Activated T-cell treated with anti-CD3 and anti-CD28 coated beads for 4 hours (primary cell): ENCODE data around the gene SURF6.
"Not testable (repeated sequence)": the region's sequence is repeated elsewhere in the genome, so short reads cannot be mapped to it uniquely, and the experiment has no call there.

Experiments
- DNase-seq: peaks from one replicate; pipeline ENCODE4 v3.0.0-alpha.2; 2020

Gene SURF6

DNA sequence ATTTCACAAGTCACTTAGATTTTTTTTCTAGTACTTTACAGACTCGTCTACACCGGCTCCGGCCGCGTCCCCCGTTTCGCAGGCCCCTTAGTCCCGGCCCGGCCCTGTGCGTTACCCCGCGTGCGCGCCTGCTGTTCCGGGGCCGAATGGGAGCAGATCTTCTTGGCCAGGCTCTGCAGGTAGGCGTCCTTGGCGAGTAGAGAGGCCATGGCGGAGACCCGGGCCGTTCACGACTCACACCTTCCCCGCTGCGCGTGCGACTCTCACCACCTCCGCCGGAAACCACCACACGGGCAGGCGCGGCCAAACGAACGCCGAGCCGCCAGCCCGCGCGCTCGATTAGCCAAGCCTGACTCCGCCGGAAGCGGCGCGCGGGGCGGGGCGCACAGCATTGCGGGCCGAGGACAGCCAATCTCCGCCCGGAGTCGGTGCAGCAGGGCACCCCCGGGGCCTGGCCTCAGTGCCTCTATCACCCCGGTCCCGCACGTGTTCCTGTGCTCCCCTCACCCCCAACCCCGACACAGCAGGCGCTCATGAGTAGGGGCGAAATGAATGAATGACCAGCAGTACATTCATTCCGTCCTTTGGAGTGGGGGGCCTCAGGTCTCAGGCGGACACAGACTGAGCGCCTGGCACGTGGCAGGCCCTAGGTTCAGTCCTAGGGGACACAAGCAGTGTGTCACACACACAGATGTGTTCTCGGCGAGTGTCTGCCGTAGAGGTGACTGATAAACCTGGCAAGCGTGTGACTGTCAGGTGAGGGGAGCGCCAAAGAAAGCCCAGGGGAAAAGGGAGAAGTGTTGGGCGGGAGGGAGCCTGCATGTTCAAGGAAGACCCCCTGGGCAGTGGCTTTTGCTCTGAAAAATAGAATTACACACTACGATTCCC lies at the start of gene SURF6:
Gene SURF6 (minus strand): TSS at position 265 of the 888 bp plus-strand sequence. CDS start 56 bp downstream, at position 209.
- peak; percentile 90 for DNase-seq

DNA sequence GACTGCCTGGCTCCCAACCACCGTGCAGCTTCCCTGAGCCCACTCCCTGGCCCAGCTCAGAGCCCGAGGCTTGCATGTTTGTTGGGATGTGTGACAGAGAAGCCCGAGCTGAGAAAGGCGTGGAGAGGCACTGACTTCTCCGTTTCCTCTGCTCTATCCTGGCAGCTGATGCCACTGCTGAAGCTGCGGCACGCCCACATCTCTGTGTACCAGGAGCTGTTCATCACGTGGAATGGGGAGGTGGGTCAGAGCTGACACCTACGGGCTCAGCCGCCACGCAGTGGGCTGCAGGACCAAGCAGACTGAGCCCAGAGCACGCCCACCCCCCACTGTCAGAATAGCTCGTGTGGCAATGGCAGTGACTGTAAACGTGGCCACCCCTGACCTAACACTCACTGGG lies 49.5 kb upstream of the SURF6 start:
- no peak for DNase-seq

DNA sequence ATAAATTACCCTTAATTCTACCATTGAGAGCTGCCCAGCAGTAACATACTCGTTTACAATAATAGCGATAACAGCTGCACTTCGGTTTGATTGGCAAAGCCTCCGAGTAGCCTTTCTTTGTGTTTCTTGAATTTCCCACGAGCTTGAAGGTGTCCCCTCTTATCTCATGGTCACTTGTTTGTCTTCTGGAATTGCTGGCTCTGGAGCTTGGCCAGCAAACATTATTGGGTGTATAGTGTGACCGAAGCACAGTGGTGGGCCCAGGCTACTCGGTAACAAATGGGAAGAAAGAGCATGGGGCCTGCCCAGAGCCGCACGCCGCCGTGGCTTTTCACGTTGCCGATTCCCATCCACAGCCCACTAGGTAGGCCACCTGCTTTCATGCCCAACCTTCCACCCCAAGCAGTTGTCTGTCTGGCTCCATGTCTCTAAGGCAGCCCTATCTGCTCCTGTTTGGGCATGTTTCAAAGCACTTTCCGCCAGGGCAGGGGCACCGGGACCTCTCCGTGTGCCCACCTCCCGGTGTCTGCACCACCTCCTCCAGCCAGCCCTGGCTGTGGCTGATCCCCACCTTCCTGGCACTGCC lies 48.8 kb upstream of the SURF6 start:
- DNase-seq: no peak

- no peak for DNase-seq
Observed at GRCh38 chr9:133383438-133383837, 47.5 kb upstream of the SURF6 start.

DNA sequence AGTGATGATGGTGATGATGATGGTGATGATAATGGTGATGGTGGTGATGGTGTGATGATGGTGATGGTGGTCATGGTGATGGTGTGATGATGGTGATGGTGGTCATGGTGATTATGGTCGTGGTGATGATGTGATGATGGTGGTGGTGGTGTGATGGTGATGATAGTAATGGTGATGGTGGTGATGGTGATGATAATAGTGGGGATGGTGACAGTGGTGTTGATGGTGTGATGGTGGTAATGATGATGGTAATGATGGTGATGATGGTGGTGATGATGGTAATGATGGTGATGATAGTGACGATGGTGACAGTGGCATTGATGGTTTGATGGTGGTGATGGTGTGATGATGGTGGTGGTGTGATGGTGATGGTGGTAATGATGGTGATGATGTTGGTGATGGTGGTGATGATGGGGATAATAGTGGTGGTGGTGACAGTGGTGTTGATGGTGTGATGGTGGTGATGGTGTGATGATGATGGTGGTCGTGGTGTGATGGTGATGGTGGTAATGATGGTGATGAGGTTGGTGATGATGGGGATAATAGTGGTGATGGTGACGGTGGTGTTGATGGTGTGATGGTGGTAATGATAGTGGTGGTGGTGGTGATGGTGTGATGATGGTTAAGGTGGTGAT lies 46.6 kb upstream of the SURF6 start:
- no peak for DNase-seq

- DNase-seq: no peak
Observed at GRCh38 chr9:133380734-133381133, 44.7 kb upstream of the SURF6 start.

DNA sequence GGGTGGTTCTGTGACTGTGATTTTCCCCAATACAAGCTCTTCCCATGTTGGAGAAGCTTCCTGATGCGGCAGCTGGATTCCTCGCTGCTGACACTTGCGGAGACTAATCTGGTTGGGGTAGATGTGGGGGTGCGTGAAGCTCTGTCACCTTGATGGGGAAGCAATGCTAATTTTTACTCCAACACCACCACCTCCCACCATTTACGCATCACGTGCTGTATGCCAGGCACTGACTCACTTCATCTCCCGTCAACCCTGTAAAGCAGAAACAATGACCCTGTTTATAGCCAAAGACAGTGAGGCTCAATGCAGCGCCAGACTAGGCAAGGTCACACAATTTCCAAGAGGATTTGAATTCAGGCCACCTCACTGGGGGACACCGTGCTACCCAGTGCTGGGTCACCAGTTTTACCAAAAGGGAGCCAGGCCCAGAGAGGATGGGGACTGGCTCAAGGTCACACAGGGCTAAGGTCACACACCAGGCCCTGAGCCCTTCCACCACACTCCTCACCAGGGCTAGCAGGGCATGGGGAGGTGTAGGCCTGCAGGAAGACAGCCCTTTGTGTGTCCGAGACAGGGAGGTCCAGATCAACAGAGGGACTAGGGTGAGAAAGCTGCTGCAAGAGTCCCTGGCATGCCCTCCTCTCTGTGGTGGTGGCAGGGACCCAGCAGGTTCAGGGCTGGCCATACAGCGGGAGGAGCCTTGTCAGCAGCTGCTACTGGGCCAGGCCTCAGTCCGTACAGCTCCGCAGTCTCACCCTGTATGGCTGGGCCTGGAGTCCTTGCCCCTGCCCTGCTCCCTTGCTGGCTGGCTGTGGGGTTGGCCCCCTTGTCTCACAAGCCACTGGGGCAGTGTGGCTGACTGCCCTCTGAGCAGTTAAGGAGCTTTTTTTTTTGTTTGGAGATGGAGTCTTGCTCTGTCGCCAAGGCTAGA lies 43.4 kb upstream of the SURF6 start:
- no peak for DNase-seq

GRCh38 chr9:133378408-133378962 lies 42.5 kb upstream of the SURF6 start:
- no peak for DNase-seq

DNA sequence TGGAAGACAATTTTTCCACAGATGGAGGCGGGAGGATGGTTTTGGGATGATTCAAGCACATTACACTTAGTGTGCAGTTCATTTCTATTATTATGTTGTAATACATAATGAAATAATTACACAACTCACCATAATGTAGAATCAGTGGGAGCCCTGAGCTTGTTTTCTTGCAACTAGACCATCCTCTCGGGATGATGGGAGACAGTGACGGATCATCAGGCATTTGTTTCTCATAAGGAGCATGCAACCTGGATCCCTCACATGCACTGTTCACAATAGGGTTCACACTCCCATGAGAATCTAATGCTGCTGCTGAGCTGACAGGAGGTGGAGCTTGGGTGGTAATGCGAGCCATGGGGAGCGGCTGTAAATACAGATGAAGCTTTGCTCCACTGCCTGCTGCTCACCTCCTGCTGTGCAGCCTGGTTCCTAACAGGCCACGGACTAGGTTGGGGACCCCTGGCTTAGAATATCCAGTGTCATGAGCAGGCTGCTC lies 41.8 kb upstream of the SURF6 start:
- DNase-seq: no peak

DNA sequence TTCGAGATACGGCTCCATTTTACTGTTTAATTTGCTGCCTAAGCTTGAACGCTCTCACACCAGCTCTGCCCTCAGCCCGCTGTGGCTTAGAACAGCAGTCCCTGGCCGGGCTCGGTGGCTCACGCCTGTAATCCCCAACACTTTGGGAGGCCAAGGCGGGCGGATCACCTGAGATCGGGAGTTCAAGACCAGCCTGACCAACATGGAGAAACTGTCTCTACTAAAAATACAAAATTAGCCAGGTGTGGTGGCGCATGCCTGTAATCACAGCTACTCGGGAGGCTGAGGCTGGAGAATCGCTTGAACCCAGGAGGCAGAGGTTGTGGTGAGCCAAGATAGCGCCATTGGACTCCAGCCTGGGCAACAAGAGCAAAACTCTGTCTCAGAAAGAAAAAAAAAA lies 41.3 kb upstream of the SURF6 start:
- DNase-seq: not testable (repeated sequence)

GRCh38 chr9:133375724-133376654 lies 40.0 kb upstream of the SURF6 start, which contains the start of the genes STKLD1 and SURF4:
Gene STKLD1 (plus strand): TSS chr9:133376366. CDS start chr9:133376474, 108 bp downstream.
Gene SURF4 (minus strand): TSS chr9:133376060. CDS start chr9:133375969, 91 bp downstream.
- DNase-seq: peak; percentile 91

DNA sequence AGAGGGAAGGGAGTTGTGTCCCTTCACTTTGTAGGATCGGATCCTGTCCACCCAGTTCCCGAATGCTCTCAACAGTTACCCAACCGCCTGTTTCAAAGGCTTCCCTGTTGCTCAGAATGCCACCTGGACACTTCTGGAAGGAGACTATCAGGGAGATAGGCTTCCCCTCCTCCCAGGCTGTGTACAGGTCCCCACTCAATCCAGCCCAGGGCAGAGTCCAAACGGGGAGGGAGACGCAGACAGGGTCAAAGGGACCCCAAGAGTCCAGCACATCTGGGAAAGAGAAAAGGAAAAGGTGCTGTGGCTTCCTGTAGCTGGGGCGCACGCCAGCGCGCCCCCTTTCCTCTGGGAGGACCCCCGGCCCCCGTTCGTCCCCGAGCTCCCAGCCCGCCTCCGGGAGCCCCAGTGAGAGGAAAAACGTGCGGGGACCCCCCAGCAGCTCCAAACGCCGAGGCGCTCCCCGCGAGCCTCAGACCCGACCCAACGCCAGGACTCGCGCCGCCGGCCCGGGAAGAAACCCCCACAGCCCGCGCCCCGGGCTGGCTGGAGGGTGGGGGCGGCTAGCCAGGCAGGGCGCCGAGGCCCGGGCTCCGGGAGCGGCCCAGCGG lies 39.2 kb upstream of the SURF6 start:
- no peak for DNase-seq

DNA sequence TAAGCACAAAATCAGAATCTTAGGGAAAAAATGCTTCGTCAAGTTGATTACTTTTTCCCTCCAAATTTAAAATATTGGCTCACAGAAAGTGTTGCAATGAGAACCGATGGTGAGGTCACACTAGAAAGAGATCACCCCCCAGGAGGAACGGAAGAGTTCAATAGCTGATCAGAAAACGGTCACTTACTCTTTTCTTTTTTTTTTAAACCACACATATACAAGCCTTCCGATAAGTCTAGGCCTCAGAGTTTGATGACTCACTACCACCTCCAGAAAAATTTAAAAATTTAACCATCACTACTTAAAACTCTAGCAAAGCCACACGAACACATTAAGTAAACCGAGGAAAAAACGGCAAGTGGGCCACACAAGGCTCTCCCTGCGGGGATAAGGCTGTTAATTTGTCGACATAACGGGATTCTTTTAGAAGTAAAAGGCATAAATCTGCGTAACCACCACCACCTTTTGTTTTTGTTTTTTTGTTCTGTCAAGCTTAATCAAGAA lies 38.7 kb upstream of the SURF6 start:
- DNase-seq: no peak

- DNase-seq: no peak
Observed at GRCh38 chr9:133372144-133372543, 36.2 kb upstream of the SURF6 start.

DNA sequence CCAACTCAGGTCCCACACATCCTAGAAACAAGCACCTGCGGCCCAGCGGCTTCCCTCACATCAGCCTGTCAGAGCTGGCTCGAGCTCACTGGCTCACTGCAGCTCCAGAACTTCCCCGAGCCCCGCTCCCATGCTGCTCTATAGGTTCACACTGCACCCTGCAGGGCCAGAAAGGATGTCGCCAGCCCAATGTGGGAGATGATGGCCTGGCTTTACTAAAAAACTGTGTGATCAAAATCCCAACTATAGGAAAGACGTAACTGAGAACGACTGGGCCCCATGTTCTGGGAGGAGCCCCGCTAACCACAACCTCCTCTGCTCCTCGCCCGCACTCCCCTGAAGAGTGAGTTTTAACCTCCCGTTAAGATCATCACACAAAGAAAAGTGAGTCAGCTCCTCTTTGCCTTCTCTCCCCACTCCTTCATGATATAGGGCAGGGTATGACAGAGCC lies 35.3 kb upstream of the SURF6 start:
- DNase-seq: peak; percentile 53

DNA sequence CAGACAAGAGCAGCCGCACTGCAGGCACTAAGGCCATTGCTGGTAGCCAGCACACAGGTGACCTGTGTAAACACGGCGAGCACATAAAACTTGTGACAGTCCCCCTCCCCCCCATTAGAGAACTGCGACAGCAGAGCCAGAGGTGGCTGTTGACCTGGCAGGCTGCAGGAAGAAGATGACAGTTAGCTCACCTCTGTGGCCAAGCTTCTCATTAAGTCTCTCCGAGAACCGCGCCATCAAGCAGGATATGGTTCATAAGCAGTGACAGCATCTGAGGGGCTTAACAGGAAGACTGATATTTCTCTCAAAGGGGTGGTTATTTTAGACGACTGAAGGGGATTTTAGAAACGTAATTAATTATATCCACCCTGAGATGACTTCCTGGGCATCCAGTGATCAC lies 34.7 kb upstream of the SURF6 start:
- DNase-seq: no peak

DNA sequence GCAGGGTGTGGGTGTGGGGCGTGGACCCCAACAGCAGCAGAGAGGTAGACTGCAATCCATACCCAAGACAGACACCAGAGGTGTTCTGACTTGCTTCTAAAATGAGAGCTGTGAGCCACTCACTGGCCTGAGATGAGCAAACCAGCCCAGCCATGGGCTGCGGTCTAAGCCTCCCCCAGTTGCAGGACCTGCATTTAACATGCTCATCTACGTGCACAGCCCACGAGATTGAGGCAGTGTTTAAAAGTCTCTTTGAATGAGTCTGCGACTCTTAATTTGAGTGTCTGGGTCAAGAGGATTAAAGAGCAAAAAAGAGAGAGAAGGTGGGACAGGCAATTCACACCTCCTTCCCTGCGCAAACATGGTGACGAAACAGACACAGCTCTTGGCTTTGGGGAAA lies 33.9 kb upstream of the SURF6 start:
- no peak for DNase-seq

DNA sequence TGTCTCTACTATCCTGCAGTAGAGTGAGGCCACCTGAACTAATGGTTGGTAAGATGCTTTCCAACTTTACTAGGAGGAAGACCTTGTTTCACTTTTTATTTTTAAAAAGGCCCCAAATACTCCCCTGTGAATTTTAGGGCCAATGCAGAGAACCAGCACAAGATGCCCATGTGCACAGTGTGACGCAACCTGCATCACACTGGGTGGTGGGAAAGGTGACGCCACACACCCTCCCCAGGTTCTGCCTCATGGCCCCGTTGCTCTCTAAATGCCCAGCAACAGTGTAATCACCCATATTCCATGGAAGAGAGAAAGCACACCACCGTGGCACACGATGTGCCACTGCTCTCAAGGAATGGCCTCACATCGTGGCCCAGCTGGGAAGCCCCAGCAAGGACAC lies 33.4 kb upstream of the SURF6 start:
- DNase-seq: no peak

DNA sequence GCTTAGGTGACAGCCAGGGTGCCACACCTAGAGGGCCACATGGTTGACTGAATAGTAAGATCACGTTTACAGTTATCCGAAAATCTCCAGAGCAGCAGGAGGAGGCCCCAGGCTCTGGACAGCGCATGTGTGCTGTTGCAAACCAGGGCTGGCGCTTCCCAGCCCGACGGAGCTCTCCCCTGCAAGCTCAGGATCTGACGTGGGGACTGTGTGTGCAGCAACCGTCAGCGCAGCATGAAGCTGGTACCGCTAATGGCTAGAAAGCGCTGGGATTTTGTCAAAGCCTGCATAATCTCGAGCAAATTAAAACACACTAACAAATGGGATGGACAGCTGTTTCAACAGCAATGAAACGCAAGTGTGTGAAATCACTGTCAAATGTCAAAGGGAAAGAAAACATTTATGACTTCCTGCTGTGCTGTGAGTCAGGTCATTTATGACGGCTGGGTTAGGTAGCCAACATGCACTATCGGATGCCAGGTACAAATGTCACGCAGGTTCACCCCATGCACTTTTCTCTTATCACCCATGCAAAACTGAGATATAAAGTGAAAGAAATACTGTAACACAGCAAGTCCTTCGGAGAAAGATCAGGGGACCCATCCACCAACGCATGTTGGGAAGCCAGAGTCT lies 32.4 kb upstream of the SURF6 start:
- DNase-seq: no peak

GRCh38 chr9:133367778-133368177 lies 31.8 kb upstream of the SURF6 start:
- DNase-seq: no peak
